GM18951 (cell line): ENCODE results near the gene DYRK4.

Experiments
- POLR2A ChIP-seq: IDR thresholded peaks from 4 replicates; pipeline ENCODE4 v1.6.1; 2011; ENCODE audit warnings: mild to moderate bottlenecking; ENCODE audit not compliant: insufficient read length, insufficient read depth; ENCODE audit errors: extremely low read depth
- in situ Hi-C: fragments of 300-500 bp; cut with MboI; formaldehyde crosslinking; loops from one replicate; pipeline ENCODE4 v1.12.0; 2022; ENCODE audit warnings: low sequenced_read_pairs, mixed read lengths, inconsistent platforms; ENCODE audit not compliant: unreplicated experiment

DYRK4 gene, protein sequence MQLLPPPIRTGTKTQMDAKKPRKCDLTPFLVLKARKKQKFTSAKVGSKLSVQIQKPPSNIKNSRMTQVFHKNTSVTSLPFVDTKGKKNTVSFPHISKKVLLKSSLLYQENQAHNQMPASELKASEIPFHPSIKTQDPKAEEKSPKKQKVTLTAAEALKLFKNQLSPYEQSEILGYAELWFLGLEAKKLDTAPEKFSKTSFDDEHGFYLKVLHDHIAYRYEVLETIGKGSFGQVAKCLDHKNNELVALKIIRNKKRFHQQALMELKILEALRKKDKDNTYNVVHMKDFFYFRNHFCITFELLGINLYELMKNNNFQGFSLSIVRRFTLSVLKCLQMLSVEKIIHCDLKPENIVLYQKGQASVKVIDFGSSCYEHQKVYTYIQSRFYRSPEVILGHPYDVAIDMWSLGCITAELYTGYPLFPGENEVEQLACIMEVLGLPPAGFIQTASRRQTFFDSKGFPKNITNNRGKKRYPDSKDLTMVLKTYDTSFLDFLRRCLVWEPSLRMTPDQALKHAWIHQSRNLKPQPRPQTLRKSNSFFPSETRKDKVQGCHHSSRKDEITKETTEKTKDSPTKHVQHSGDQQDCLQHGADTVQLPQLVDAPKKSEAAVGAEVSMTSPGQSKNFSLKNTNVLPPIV

DNA sequence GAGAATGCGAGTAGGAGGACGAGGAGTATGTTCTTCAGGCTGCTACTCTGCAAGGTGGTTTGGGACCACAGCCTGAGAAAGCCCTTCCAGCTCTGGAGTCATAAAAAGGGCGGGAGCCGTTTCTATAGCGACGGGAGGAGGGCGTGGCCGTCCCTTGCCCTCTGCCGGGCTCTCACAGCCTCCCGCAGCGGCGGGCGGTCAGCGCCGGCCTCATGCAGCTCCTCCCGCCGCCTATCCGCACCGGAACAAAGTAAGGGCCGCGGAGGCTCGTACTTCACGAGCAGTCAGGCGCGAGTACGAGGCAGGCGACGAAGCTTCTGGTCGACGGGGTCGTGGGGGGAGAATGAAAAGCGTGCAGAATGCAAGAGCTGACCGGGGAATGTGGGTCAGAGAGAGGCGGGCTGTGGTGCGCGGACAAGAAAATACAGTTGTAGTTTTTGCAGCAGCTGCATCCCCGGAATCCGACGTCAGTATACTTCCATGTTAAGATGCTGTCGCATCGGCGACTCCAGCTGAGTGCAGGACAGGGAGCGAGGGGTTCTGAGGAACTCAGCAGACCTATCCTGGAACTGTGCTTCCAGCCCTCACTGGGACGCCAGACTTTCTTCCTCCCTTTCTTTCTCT lies at the start of gene DYRK4:
Gene DYRK4, plus strand, starts transcription at position 175 of the 624 bp plus-strand sequence. Its CDS starts 38 bp downstream, at position 213.
- no peak for TF ChIP-seq POLR2A
- in situ Hi-C loops = no loop called here

DNA sequence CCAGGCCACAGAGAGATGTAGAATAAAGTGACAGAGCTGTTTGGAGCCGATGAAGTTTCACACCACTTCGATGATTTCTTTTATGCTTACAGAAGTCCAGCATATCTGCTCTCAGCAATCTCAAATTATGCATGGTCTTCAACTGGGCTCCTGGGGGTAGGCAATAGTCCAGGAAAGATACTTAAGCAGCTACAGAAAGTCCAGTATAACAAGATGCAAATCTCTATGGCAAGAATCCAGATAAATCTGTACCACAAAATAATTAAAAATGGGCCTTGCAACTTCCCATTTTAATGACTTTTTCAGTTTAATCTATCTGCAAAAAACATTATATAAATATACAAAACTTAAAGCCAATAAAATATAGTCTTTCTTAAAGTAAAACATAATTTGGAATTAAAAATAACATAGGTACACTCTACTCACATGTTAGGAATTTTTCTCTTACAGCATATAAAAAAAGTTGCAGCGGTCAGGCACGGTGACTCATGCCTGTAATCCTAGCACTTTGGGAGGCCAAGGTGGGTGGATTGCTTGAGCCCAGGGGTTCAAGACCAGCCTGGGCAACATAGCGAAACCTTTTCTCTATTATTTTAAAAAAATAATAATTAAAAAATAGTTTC lies 43.8 kb upstream of the DYRK4 start:
- no peak for TF ChIP-seq POLR2A
- in situ Hi-C loops = no loop called here

DNA sequence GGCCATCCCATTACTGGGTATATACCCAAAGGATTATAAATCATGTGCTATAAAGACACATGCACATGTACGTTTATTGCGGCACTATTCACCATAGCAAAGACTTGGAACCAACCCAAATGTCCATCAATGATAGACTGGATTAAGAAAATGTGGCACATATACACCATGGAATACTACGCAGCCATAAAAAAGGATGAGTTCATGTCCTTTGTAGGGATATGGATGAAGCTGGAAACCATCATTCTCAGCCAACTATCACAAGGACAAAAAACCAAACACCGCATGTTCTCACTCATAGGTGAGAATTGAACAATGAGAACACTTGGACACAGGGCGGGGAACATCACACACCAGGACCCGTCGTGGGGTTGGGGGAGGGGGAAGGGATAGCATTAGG lies 38.6 kb upstream of the DYRK4 start:
- in situ Hi-C loops = loop anchor here (10.0 kb wide), 1 partner anchor 79 kb away; the partner anchor contains the start of gene FGF6

DNA sequence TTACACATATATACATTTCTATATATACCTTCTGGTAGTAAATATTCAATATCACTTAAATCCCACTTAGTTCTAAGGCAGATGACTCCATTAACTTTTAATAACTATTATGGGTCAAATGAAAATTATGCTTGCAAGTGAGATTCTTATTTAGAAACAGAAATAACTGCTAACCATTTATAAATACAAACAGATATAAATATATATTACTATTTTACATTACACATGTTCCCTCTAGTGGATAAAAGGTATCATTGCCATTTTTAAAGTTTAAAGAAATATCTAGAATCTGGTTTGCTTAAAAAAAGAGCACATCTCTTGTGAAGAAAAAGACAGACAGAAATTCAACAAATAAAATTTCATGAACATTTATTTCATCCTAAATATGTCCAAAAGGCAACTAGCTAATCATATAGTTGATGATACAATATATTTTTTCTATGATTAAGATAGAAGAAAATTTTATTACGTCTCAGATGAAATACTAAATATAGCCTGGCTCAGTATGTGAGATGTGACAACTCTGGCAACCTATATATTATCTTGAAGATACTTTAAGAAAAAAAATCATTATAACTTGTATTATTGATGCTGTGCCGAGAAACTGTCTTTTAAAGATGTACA lies 35.0 kb upstream of the DYRK4 start:
- no peak for TF ChIP-seq POLR2A
- in situ Hi-C loops = loop anchor here (10.0 kb wide), 1 partner anchor 82 kb away; the partner anchor contains the start of gene FGF6

DNA sequence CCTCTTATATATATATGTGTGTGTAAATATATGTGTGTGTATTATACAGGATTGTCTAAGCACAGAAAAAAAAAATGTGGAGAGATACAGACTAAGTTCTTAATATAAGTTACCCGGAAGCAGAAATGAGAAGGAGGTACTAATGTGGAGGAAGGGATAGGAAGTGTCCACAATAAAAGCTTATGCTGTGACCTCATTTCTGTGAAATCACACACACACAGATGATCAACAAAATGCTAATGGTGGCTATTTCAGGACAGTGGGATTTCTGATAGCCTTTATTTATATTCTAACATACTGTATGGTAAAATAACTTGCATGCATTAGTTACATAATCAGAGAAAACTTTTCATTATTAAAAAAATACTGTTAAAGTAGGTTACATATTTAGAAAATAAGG lies 31.8 kb upstream of the DYRK4 start:
- in situ Hi-C loops = no loop called here
- no peak for TF ChIP-seq POLR2A

DNA sequence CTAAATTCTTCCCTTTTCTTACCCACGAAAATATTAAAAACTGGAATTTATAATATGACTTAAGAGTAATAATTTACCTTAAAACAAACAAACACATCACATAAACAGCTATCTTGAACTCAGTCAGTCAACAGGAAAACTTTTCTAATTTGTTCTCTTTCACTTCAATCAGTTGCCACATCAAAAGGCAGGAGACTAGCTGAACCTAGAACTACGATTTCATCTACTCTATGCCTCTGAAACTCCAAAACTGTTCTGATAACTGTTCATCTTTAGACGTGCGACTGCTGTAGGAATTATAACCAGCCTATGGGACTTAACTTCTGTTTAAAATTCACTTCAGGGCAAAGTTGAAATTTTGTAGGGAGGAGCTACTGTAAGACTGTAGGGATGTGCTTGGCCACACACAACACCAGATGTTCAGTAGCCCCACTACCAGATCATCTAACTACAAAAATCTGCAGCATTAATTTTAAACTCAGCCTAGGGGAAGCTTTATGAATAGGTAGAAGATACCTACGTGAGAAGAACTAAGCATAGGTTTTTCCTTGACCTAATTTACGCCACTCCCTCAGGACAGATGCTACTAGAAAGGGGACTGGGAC lies 30.9 kb upstream of the DYRK4 start:
- no peak for TF ChIP-seq POLR2A
- in situ Hi-C loops = no loop called here

DNA sequence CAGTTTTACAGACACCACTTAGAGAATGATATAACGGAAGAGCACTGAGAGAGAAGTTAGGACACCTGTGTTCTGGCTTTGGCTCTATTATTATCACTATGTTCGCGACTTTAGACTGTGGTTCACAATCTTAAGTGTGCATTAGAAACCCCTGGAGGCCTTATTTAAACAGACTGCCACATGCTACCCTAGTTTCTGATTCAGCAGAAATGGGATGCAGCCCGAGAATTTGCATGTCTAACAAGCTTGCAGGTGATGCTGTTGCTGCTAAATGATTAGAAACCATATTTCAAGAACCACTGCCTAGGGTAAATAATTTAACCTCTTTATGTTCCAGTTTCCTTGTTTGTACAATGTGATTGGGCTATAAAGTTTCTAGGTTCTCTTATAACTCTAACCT lies 26.9 kb upstream of the DYRK4 start:
- in situ Hi-C loops = no loop called here
- no peak for TF ChIP-seq POLR2A

DNA sequence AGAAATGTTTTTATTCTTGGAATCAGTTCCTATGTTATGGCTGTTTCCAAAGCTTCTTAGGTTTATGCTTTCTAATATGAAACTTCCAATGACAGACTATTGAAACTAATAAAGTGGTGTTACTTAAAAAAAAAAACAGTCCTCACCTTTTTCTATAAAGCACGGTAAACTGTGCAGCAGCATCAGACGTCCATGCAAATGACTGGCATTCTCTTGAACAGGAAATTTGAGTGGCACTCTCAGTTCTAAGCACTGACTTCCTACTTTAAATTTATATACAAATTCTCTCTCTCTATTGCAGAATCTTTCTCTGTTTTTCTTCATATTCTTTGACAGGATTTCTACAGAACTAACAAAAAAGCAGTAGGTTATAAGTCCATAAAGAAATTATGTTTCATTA lies 26.1 kb upstream of the DYRK4 start:
- in situ Hi-C loops = no loop called here

DNA sequence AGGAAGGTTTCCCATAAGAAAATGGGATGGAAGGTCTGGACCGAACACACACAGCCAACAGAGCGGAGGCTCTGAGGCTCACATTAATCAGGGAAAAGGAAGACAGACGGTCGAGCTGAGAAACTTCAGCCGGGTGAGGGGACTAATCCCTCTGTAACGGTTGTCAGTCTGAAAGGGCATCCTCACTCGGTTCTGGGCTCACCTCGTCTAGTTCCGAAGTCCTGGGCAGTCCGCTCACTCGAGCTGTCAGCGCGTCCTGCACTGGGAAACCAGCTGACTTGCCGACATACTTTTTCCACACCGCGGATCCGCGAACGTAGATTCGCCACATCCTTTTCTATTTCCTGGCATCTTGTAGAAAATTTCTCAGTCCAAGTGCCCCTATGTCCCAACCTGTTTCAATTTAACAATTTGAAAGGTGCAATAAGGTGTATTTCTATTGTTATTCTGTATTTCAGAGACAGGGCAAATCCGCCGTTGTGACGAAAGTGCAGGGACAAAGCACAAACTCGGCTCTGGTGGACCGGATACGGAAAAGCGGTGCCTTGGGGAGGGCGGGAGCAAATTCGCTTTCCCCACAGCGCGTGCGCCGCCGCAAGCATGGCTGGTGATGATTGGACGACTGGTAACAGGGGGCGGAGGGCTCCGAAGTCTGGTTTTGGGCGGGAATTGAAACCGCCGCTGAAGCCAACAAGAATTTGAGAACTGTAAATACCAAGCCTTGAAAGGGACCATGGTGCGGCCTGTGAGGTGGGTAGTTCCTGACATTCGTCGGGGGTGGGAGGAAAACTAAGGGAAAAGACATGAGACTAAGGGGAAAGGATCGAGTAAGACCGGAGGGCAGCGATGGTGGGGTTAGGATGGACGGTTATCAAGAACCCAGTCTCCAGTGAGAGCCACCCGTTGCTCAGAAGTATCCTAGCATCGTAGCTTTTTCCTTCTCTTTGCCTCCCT lies 23.5 kb upstream of the DYRK4 start, which contains the start of gene RAD51AP1:
Gene RAD51AP1, plus strand, starts transcription at position 684 of the 954 bp plus-strand sequence. Its CDS starts 50 bp downstream, at position 734.
- peak; percentile 65 for TF ChIP-seq POLR2A
- in situ Hi-C loops = no loop called here

More for the DNA sequence above, 26.1 kb upstream of the DYRK4 start:
- no peak for TF ChIP-seq POLR2A

DNA sequence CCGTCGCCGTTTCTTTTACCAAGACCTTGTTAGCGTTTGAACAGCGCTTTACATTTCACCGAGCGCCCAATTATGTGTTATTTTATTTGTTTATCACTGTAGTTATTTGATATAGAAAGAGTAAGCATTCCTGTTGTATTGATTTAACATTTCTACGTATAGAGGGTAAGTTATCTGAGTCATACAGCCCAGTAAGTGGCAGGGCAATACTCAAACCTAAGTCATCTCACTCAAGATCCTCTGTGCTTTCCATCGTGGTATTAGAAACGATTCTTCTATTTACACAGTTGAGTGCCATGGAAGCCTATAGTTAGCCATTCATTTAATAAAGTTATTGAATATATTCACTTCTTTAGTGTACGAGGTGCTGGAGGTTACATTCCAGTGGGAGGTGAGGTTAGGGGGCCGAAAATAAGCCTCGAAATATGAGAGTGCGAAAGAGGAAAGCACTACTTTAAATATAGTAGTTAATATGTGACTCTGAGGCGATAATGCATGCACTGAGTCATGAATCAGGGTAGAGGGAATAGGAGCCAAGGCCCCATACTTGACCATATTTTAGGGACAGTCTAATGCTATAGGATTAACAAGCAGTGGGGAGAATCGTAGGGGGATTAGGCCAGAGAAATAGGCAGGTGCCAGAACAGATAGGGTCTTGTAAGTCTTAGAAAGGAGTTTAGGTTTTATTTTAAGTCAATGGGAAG lies 22.7 kb upstream of the DYRK4 start:
- no peak for TF ChIP-seq POLR2A
- in situ Hi-C loops = no loop called here

DNA sequence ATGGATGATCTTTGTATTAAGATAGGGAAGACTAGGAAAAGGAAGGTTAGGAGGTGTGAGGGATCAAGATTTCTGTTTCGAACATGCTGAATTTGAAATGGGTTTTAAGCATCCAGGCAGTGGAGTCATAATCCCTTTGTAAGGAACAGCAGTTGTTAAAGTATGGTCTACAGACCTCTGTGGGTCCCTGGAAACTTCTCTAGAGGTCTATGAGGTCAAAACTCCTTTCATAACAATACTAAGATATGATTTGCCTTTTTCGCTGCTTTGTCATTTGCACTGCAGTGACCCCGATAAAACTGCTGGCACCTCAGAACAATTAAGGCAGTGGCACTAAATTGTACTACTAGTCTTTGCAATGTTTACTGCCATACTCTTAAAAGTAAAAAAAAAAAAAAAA lies 21.8 kb upstream of the DYRK4 start:
- in situ Hi-C loops = no loop called here
- TF ChIP-seq POLR2A = no peak
